Uterus (tissue), 2 donors: Measurements from ENCODE around the gene SPOPL.

Experiments
- POLR2A ChIP-seq, 2 donors: fragments of 450-650 bp; IDR thresholded peaks; one replicate each; pipeline ENCODE4 v1.6.1; 2016; ENCODE audit warnings: antibody characterized with exemption in 2 of 2, mild to moderate bottlenecking in 1 of 2, moderate library complexity in 1 of 2
- TF ChIP-seq, protein P1 (sequence below), 4 experiments: fragments of 200-600 bp in 2 of 4; fragments of 450-650 bp in 2 of 4; sonication (generic) in 2 of 4; IDR thresholded peaks; one replicate each; pipeline ENCODE4 v1.5.1; 2016 to 2019; ENCODE audit warnings: antibody characterized with exemption in 4 of 4, mild to moderate bottlenecking in 2 of 4, moderate library complexity in 1 of 4

GRCh38 chr2:138596403-138596802 lies 94.8 kb downstream of the SPOPL start:
- no peak for TF ChIP-seq POLR2A (IDR thresholded peaks at IDR 0.05)
- TF ChIP-seq, protein P1, sequence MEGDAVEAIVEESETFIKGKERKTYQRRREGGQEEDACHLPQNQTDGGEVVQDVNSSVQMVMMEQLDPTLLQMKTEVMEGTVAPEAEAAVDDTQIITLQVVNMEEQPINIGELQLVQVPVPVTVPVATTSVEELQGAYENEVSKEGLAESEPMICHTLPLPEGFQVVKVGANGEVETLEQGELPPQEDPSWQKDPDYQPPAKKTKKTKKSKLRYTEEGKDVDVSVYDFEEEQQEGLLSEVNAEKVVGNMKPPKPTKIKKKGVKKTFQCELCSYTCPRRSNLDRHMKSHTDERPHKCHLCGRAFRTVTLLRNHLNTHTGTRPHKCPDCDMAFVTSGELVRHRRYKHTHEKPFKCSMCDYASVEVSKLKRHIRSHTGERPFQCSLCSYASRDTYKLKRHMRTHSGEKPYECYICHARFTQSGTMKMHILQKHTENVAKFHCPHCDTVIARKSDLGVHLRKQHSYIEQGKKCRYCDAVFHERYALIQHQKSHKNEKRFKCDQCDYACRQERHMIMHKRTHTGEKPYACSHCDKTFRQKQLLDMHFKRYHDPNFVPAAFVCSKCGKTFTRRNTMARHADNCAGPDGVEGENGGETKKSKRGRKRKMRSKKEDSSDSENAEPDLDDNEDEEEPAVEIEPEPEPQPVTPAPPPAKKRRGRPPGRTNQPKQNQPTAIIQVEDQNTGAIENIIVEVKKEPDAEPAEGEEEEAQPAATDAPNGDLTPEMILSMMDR (IDR thresholded peaks at IDR 0.05) = no peak
